PC-9 (cell line): ENCODE measurements around the gene DCLK3. TPM values are rescaled to one million over a fixed set of nuclear protein-coding genes. Genes with fewer than 3 reads are reported as not detected.

Source experiments
- BruUV-seq: library from RNA; stranded (reverse); fragments of 400-500 nt; replicated peaks from 2 replicates; lab custom pipeline; 2021; lab: Mats Ljungman, UMichigan
- CTCF ChIA-PET: fragments of 300-600 bp; sonication (Branson Sonifier 250); formaldehyde crosslinking; loops from one replicate; lab custom pipeline; 2022; ENCODE audit warnings: antibody characterized with exemption; lab: Charles Lee
- POLR2A ChIA-PET: fragments of 300-600 bp; sonication (Branson Sonifier 250); formaldehyde crosslinking; loops from one replicate; lab custom pipeline; 2022; ENCODE audit warnings: antibody characterized with exemption; ENCODE audit not compliant: unreplicated experiment; lab: Charles Lee
- DNase-seq, 2 experiments: peaks; one replicate each; pipeline versions ENCODE4 v3.0.0 to v3.0.0-alpha.2; 2015 to 2022; ENCODE audit warnings: mixed read lengths in 1 of 2
- H2AFZ ChIP-seq: fragments of 200-600 bp; sonication (generic); 2 replicates; pipeline ENCODE4 v1.8.1; 2017; ENCODE audit warnings: antibody characterized with exemption
- H3F3A ChIP-seq: fragments of 200-600 bp; sonication (generic); 2 replicates; pipeline ENCODE4 v1.8.1; 2017; ENCODE audit warnings: antibody characterized with exemption, mild to moderate bottlenecking, low read depth; ENCODE audit not compliant: insufficient read depth
- H3K27ac ChIP-seq: fragments of 200-600 bp; sonication (generic); 2 replicates; pipeline ENCODE4 v1.6.1; 2016; ENCODE audit warnings: mixed run types
- H3K27me3 ChIP-seq: fragments of 200-600 bp; sonication (generic); 2 replicates; pipeline ENCODE4 v1.6.1; 2016; ENCODE audit warnings: low read depth, mixed run types; ENCODE audit not compliant: insufficient read depth
- H3K36me3 ChIP-seq: fragments of 200-600 bp; sonication (generic); 2 replicates; pipeline ENCODE4 v1.6.1; 2016; ENCODE audit warnings: low read depth, mixed run types
- H3K4me1 ChIP-seq: fragments of 200-600 bp; sonication (generic); replicated peaks from 2 replicates; pipeline ENCODE4 v1.6.1; 2016; ENCODE audit warnings: mixed run types; ENCODE audit not compliant: insufficient read depth
- H3K4me2 ChIP-seq: fragments of 200-600 bp; sonication (generic); 2 replicates; pipeline ENCODE4 v1.6.1; 2017; ENCODE audit warnings: mixed run types
- H3K4me3 ChIP-seq: fragments of 200-600 bp; sonication (generic); 2 replicates; pipeline ENCODE4 v1.6.1; 2016; ENCODE audit warnings: mixed run types
- H3K79me2 ChIP-seq: fragments of 200-600 bp; sonication (generic); 2 replicates; pipeline ENCODE4 v1.6.1; 2017; ENCODE audit warnings: low read depth, mixed run types
- H3K9me2 ChIP-seq: fragments of 200-600 bp; sonication (generic); 2 replicates; pipeline ENCODE4 v1.8.1; 2017; ENCODE audit warnings: mild to moderate bottlenecking; ENCODE audit not compliant: insufficient read depth
- H3K9me3 ChIP-seq: fragments of 200-600 bp; sonication (generic); 2 replicates; pipeline ENCODE4 v1.8.1; 2016; ENCODE audit warnings: low read depth; ENCODE audit not compliant: insufficient read depth
- H4K20me1 ChIP-seq: fragments of 200-600 bp; sonication (generic); 2 replicates; pipeline ENCODE4 v1.8.1; 2017; ENCODE audit not compliant: insufficient read depth
- CTCF ChIP-seq: fragments of 200-600 bp; sonication (generic); conservative IDR thresholded peaks from 2 replicates; pipeline ENCODE4 v1.6.1; 2017; ENCODE audit warnings: mixed run types, antibody characterized with exemption, mild to moderate bottlenecking, moderate library complexity
- EZH2 ChIP-seq: fragments of 200-600 bp; sonication (generic); IDR thresholded peaks from 2 replicates; pipeline ENCODE4 v1.8.0; 2017; ENCODE audit warnings: antibody characterized with exemption, low read depth
- intact Hi-C: fragments of 100-400 bp; cut with micrococcal nuclease; formaldehyde crosslinking; loops from one replicate; pipeline ENCODE4 v1.10.0; 2022; ENCODE audit not compliant: unreplicated experiment
- total RNA-seq: library from RNA; stranded (reverse); gene quantifications from 2 replicates; pipeline ENCODE4 v1.2.3, GENCODE V29; 2021

Gene DCLK3
- total RNA-seq, 1 experiment from 2014 or later = not detected

GRCh38 chr3:36680952-36681351, 83.4 kb downstream of the DCLK3 start:
- no peak overlapping the region for H3K4me2 ChIP-seq
- H3K4me3 ChIP-seq = no peak overlapping the region
- ChIA-PET POLR2A (no interaction called here), CTCF (no interaction called here)
- peaks cover 33% of the 10 kb centered on the region for H3K4me1 ChIP-seq
- intact Hi-C loops = no loop called here
- H3K27ac ChIP-seq = peak overlapping the region; percentile 98
- H3K27me3 ChIP-seq = no peaks in the 10 kb centered on the region
- DNase-seq = no peak
- no peaks in the 10 kb centered on the region for H3K9me2 ChIP-seq
- TF ChIP-seq EZH2 (no peak), CTCF (no peak)
- BruUV-seq = no TSS peak
- H3K79me2 ChIP-seq = no peaks in the 10 kb centered on the region
- H3K36me3 ChIP-seq = no peaks in the 10 kb centered on the region
- peaks cover 35% of the 10 kb centered on the region for H3K9me3 ChIP-seq
- H4K20me1 ChIP-seq = no peaks in the 10 kb centered on the region
- no peak overlapping the region for H2AFZ ChIP-seq
- peaks cover 24% of the 10 kb centered on the region for H3F3A ChIP-seq

GRCh38 chr3:36679384-36680200, 84.8 kb downstream of the DCLK3 start:
- POLR2A ChIA-PET = no interaction called here
- H3K27me3 ChIP-seq = no peaks in the 10 kb centered on the region

More at GRCh38 chr3:36679384-36680200, 84.8 kb downstream of the DCLK3 start:
- DNase-seq = peak in 1 of 2 experiments; percentile 62
- H3K4me3 ChIP-seq = no peak overlapping the region; the same call in 1 of the 2 replicates
- no peak overlapping the region for H2AFZ ChIP-seq
- peaks cover 39% of the 10 kb centered on the region for H3K9me3 ChIP-seq
- H3K27ac ChIP-seq = peak overlapping the region; percentile 98
- no peaks in the 10 kb centered on the region for H3K9me2 ChIP-seq
- BruUV-seq = TSS peak; percentile 63
- peaks cover 24% of the 10 kb centered on the region for H3F3A ChIP-seq
- H3K79me2 ChIP-seq = no peaks in the 10 kb centered on the region
- no peaks in the 10 kb centered on the region for H4K20me1 ChIP-seq
- intact Hi-C loops = no loop called here
- no peaks in the 10 kb centered on the region; the same call in 1 of the 2 replicates for H3K36me3 ChIP-seq
- peak overlapping the region; percentile 50 for H3K4me2 ChIP-seq
- TF ChIP-seq CTCF = no peak
- TF ChIP-seq EZH2 = no peak
- CTCF ChIA-PET = no interaction called here
- H3K4me1 ChIP-seq = peaks cover 33% of the 10 kb centered on the region
